Lower leg skin (tissue), 3 donors: ENCODE data around the gene SNX3.

Experiments used
- CTCF ChIP-seq, 3 donors: fragments of 450-650 bp; IDR thresholded peaks; one replicate each; pipeline ENCODE4 v1.5.1; 2016; ENCODE audit warnings: antibody characterized with exemption in 3 of 3, mild to moderate bottlenecking in 3 of 3, moderate library complexity in 2 of 3
- POLR2A ChIP-seq, 2 donors: fragments of 450-650 bp; IDR thresholded peaks; one replicate each; pipeline ENCODE4 v1.6.1; 2016 to 2017; ENCODE audit warnings: antibody characterized with exemption in 2 of 2, mild to moderate bottlenecking in 1 of 2, moderate library complexity in 1 of 2

GRCh38 chr6:108304646-108305045 is 43.8 kb upstream of the SNX3 start:
- TF ChIP-seq POLR2A (IDR thresholded peaks at IDR 0.05): no peak
- no peak for TF ChIP-seq CTCF (IDR thresholded peaks at IDR 0.05)
